HG03025 (cell line): ENCODE results near the gene ATAD3A.
"Not testable (repeated sequence)": the region's sequence is repeated elsewhere in the genome, so short reads cannot be mapped to it uniquely, and the experiment has no call there.

ENCODE experiments used
- ATAC-seq: cut with Tn5 transposase; IDR thresholded peaks from one replicate; pipeline ENCODE4 v1.9.1; 2021; ENCODE audit warnings: mild to moderate bottlenecking, moderate library complexity; ENCODE audit not compliant: unreplicated experiment, low FRiP score

Gene ATAD3A

DNA sequence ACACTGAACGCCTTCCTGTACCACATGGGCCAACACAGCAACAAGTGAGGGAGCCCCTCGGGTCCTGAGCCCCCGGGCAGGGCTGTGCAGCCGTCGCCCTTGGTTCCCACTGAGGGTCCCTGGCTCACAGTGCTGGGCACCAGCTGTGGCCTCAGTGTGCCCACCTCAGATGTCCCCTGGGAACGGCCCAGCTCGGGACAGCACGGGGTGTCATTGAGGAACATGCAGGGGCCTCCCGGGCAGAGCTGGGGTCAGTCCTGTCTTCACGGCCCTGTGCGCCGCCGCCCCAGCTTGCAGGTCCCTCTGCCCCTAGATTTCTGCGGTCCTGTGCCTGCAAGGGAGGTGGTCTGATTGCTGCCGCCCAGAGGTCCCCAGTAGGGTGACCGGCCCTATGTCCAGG, 22.7 kb upstream of the ATAD3A start:
- no peak for ATAC-seq

- ATAC-seq = no peak
Measured at GRCh38 chr1:1489861-1490260, 22.1 kb upstream of the ATAD3A start.

GRCh38 chr1:1490633-1491230, 21.2 kb upstream of the ATAD3A start:
- ATAC-seq = no peak

DNA sequence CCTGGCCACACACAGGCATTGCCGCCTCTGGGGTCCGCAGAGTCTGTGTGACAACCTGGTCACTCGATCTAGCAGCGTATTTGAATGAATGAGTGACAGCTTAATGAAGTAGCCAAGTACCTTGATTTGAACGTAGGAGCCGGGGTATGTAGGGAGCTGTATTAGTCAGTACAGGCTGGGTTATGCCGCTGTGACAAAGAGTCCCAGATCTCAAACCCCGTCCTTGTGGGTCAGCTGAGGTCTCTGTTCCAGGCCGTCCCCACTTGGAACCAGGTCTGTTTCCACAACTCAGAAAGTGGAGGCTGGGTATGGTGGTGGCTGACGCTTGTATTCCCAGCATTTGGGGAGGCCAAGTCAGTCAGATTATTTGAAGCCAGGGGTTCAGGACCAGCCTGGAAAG, 20.4 kb upstream of the ATAD3A start:
- no peak for ATAC-seq

GRCh38 chr1:1494311-1494710, 17.7 kb upstream of the ATAD3A start:
- ATAC-seq = not testable (repeated sequence)

DNA sequence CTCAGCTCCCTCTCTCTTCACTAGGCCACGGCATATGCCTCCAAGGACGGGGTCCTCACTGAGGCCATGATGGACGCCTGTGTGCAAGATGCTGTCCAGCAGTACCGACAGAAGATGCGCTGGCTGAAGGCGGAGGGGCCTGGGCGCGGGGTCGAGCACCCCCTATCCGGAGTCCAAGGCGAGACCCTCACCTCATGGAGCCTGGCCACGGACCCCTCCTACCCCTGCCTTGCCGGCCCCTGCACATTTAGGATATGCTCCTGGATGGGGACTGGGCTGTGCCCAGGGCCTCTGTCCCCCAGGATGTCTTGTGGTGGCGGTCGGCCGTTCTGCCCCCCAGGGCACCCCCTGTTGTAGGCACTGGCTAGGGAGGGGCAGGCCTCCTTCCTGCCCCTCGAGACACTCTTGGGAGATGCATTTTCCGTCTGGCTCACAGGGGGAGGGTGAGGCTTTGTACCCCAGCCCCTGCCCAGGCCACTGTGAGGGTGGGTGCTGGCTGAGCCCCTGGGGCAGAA, 16.4 kb upstream of the ATAD3A start:
- ATAC-seq = not testable (repeated sequence)

- not testable (repeated sequence) for ATAC-seq
Measured at GRCh38 chr1:1504777-1505365, 7.1 kb upstream of the ATAD3A start.

GRCh38 chr1:1505366-1505798, 6.6 kb upstream of the ATAD3A start:
- ATAC-seq = not testable (repeated sequence)

DNA sequence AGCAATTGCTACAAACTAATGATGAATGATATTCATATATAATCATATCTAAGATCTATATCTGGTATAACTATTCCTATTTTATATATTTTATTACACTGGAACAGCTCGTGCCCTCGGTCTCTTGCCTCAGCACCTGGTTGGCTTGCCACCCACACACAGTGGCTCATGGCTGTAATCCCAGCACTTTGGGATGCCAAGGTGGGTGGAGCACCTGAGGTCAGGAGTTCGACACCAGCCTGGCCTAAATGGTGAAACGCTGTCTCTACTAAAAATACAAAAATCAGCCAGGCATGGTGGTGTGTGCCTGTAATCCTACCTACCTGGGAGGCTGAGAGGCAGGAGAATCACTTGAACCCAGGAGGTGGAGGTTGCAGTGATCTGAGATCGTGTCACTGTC, 6.2 kb upstream of the ATAD3A start:
- not testable (repeated sequence) for ATAC-seq

GRCh38 chr1:1507305-1507704, 4.7 kb upstream of the ATAD3A start:
- no peak for ATAC-seq

DNA sequence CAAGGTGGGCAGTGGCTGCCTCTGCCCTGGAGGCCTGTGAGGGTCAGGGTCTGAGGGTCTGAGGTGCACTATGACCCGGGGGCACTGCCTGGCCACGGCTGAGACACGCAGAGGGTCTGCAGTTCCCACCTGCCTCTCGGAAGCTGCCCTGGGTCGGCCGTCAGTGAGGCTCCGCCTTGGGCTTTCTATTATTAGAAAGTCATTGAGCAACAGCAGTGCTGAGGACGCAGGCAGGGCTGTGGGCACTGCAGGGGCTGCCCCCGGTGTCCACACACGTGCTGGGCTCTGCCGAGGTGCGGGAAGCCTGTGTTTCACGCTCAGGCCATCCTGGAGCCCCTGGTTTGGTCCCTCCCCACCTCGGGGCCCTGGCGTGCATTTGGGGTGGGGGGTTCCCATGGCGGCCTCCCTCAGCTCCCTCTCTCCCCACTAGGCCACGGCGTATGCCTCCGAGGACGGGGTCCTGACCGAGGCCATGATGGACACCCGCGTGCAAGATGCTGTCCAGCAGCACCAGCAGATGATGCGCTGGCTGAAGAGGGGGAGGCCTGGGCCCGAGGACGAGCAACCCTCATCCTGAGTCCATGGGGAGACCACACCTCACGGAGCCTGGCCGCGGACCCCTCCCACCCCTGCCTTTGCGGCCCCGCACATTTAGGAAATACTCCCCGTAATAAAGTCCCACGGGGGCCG, 3.0 kb upstream of the ATAD3A start:
- not testable (repeated sequence) for ATAC-seq

DNA sequence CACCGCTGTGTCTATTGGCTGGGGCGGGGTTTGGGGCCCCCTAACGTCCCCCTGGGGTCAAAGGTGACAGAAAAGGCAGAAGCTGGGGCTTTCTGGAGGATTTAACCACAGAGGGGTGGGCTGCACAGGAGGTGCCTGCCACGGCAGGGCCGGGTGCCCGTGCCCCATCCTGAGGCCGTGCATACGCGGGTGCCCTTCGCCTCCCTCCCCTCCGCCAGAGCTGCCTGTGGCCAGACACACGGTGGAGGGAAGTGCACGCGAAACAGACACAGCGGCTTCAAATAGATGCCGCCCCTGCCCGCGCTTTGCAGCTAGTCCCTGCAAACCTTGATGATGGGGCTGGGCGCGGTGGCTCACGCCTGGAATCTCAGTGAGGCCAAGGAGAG, 2.5 kb upstream of the ATAD3A start:
- ATAC-seq = not testable (repeated sequence)

- ATAC-seq = no peak
Measured at GRCh38 chr1:1510912-1511532, 940 bp upstream of the ATAD3A start.

- peak; percentile 7 for ATAC-seq
Measured at GRCh38 chr1:1512425-1512824, 463 bp downstream of the ATAD3A start.

DNA sequence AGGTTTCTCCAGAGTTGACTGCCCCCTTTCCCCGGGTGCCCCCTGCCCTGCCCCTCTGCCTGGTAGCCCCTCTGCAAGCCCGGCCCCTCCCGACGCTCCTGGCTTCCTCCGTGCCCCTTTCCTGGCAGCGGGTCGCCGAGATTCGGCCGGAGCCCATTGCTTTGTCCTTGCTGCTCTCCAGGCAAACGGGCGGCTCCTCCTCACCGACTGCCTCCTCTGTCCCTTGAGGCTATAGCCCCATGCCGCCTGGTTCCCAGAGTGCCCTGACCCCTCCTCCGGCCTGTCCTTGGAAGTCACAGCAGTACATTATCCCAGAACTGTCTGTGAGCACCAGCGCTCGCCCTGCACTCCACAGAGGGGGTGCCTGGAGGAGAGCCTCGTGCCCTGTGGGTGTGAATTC, 1.7 kb downstream of the ATAD3A start:
- ATAC-seq = not testable (repeated sequence)

- not testable (repeated sequence) for ATAC-seq
Measured at GRCh38 chr1:1514376-1514775, 2.4 kb downstream of the ATAD3A start.

DNA sequence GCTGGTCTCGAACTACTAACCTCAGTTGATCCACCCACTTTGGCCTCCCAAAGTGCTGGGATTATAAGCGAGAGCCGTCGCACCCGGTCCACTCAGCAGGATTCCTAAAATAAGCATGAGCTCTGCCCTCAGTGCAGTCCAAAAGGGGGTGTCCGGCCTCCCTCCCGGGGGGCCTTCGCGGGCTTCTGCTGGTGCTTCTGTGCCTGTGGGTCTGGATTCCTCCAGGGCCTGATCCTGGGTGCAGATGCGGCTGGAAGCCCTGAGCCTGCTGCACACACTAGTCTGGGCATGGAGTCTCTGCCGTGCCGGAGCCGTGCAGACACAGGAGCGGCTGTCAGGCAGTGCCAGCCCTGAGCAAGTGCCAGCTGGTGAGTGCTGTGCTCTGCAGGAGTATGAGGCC, 5.0 kb downstream of the ATAD3A start:
- not testable (repeated sequence) for ATAC-seq

DNA sequence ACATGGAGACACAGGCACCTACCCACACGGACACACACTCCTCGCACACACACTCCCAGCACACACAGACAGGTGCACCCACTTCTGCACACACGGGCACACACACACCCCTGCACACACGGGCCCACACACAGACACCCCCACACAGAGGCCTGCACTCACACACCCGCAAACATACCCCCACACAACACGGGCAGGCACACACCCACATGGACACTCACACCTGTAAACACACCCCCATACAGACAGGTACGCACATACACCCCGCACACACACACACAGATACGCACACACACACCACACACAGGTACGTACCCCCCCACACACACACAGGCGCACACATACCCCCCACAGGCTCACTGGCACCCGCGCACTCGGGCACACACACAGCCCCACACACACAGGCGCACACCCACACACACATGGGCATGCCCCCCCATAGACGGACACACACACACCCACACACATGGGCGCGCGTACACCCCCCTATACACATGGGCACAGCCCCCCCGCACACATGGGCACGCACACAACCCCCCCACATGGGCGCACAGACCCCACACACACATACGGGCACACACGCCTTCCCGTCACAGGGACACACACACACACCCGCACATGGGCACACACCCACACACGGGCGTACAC, 6.1 kb downstream of the ATAD3A start:
- no peak for ATAC-seq

- ATAC-seq = not testable (repeated sequence)
Measured at GRCh38 chr1:1518621-1519007, 6.7 kb downstream of the ATAD3A start.

DNA sequence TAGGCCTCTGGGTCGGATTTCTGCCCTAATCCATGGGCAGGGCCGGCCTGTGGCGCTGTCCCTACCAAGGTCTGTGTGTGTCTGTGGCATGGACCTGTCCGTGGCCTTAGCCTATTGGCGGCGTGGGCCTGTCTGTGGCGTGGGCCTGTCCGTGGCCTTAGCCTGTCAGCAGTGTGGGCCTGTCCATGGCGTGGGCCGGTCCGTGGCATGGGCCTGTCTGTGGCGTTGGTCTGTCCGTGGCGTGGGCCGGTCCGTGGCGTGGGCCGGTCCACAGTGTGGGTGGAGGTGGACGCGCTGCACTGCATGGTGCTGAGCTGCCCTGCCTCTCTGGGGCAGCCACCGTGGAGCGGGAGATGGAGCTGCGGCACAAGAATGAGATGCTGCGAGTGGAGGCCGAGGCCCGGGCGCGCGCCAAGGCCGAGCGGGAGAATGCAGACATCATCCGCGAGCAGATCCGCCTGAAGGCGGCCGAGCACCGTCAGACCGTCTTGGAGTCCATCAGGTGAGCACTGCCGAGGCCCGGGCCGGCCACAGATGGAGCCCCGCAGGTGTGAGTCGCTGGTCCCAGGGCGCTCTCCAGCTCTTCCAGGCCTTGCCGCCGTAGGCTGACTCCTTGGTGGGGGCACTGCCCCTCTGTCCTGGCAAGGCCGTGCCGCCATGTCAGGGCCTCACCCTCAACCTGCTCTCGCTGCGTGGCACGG, 8.0 kb downstream of the ATAD3A start:
- ATAC-seq = not testable (repeated sequence)
